Gastroesophageal sphincter (tissue), 4 donors: Measurements from ENCODE around the gene PSPH. TPM values are rescaled to one million over a fixed set of nuclear protein-coding genes. Genes with fewer than 3 reads are reported as not detected.
"Not testable (repeated sequence)": the region's sequence is repeated elsewhere in the genome, so short reads cannot be mapped to it uniquely, and the experiment has no call there.

Experiments
- ATAC-seq: fragments of 150-250 bp; one replicate; pipeline ENCODE4 v1.9.1; 2016; ENCODE audit warnings: mild to moderate bottlenecking, moderate library complexity
- H3K27ac ChIP-seq, 4 donors: fragments of 200-600 bp; sonication (generic) in 3 of 4; 1 replicate in 3 of 4; 2 replicates in 1 of 4; pipeline ENCODE4 v1.5.1; 2016 to 2019
- H3K27me3 ChIP-seq: fragments of 200-600 bp; sonication (generic); one replicate; pipeline ENCODE4 v1.5.1; 2019
- H3K36me3 ChIP-seq, 2 donors: fragments of 200-600 bp; sonication (generic); one replicate each; pipeline ENCODE4 v1.5.1; 2019; ENCODE audit warnings: control low read depth in 1 of 2
- H3K4me1 ChIP-seq, 3 donors: fragments of 200-600 bp; sonication (generic); 1 replicate in 2 of 3; 2 replicates in 1 of 3; pipeline ENCODE4 v1.5.1; 2016 to 2019; ENCODE audit warnings: control low read depth in 2 of 3
- H3K4me3 ChIP-seq, 2 donors: fragments of 200-600 bp; sonication (generic); one replicate each; pipeline ENCODE4 v1.5.1; 2019; ENCODE audit warnings: mild to moderate bottlenecking in 1 of 2, moderate library complexity in 1 of 2
- H3K9me3 ChIP-seq, 3 donors: fragments of 200-600 bp; sonication (generic); one replicate each; pipeline ENCODE4 v1.5.1; 2017 to 2019; ENCODE audit warnings: control low read depth in 2 of 3
- EP300 ChIP-seq: sonication (generic); formaldehyde crosslinking; IDR thresholded peaks from one replicate; pipeline ENCODE4 v1.6.1; 2017; ENCODE audit warnings: antibody characterized with exemption, mild to moderate bottlenecking
- POLR2A ChIP-seq, 2 donors: fragments of 450-650 bp; IDR thresholded peaks; one replicate each; pipeline ENCODE4 v1.6.1; 2017; ENCODE audit warnings: antibody characterized with exemption in 2 of 2, mild to moderate bottlenecking in 2 of 2, moderate library complexity in 1 of 2
- POLR2AphosphoS5 ChIP-seq: sonication (generic); formaldehyde crosslinking; IDR thresholded peaks from one replicate; pipeline ENCODE4 v1.6.1; 2017; ENCODE audit warnings: antibody characterized with exemption
- WGBS, 2 donors: methylation state at CpG; one replicate each; pipeline ENCODE4 v1.1.5; 2018; ENCODE audit warnings: low coverage in 1 of 2; 5-methylcytosine and 5-hydroxymethylcytosine counted together
- total RNA-seq, 4 donors: library from RNA; depleted of rRNA; stranded (reverse); fragments of >200 nt; gene quantifications; one replicate each; pipeline ENCODE4 v1.1.0, GENCODE V29; 2016
- TF ChIP-seq, protein P1 (sequence below), 4 experiments: fragments of 200-600 bp in 2 of 4; fragments of 450-650 bp in 2 of 4; sonication (generic) in 1 of 4; IDR thresholded peaks; one replicate each; pipeline ENCODE4 v1.5.1; 2017 to 2019; ENCODE audit warnings: antibody characterized with exemption in 4 of 4, mild to moderate bottlenecking in 2 of 4, moderate library complexity in 2 of 4

Gene PSPH
- total RNA-seq, 4 donors from 2014 or later = 6.9 to 13.5 (median 8.6) TPM

GRCh38 chr7:56048245-56048644 is 3.0 kb downstream of the PSPH start:
- Histone ChIP-seq H3K4me1 (peaks cover 0 to 63% (median 17%) of the 10 kb centered on the region in 3 donors), H3K4me3 (no peak overlapping the region), H3K27me3 (no peaks in the 10 kb centered on the region), H3K36me3 (peaks cover 0 to 6% of the 10 kb centered on the region in 2 donors), H3K27ac (peak overlapping the region in 3 of 4 donors; percentile 66 to 75 (median 70)), H3K9me3 (no peaks in the 10 kb centered on the region)
- TF ChIP-seq EP300 = no peak
- TF ChIP-seq, protein P1, sequence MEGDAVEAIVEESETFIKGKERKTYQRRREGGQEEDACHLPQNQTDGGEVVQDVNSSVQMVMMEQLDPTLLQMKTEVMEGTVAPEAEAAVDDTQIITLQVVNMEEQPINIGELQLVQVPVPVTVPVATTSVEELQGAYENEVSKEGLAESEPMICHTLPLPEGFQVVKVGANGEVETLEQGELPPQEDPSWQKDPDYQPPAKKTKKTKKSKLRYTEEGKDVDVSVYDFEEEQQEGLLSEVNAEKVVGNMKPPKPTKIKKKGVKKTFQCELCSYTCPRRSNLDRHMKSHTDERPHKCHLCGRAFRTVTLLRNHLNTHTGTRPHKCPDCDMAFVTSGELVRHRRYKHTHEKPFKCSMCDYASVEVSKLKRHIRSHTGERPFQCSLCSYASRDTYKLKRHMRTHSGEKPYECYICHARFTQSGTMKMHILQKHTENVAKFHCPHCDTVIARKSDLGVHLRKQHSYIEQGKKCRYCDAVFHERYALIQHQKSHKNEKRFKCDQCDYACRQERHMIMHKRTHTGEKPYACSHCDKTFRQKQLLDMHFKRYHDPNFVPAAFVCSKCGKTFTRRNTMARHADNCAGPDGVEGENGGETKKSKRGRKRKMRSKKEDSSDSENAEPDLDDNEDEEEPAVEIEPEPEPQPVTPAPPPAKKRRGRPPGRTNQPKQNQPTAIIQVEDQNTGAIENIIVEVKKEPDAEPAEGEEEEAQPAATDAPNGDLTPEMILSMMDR (IDR thresholded peaks at IDR 0.05) = no peak
- no peak for TF ChIP-seq POLR2AphosphoS5
- WGBS, 2 donors = 87 to 90% methylated on average over 1 of the region's 1 CpG
- no peak for ATAC-seq

- Histone ChIP-seq H3K27ac (peak overlapping the region; percentile 24 to 75 (median 68)), H3K4me1 (peaks cover 0 to 57% (median 10%) of the 10 kb centered on the region in 3 donors)
- 17 to 45% methylated on average over 1 to 3 of the region's 11 CpGs for WGBS, 2 donors
- H3K9me3 ChIP-seq, H3K4me3 ChIP-seq, ATAC-seq, H3K36me3 ChIP-seq, H3K27me3 ChIP-seq: not testable (repeated sequence)
Observed at GRCh38 chr7:56047446-56048116, 3.7 kb downstream of the PSPH start.

GRCh38 chr7:56046721-56047445 is 4.4 kb downstream of the PSPH start:
- WGBS, 2 donors = 17 to 23% methylated on average over 3 to 5 of the region's 5 CpGs
- TF ChIP-seq, protein P1 (IDR thresholded peaks at IDR 0.05) = no peak
- TF ChIP-seq POLR2A (IDR thresholded peaks at IDR 0.05) = no peak
- TF ChIP-seq POLR2AphosphoS5 = peak; percentile 79
- no peak for TF ChIP-seq EP300
- H3K27ac ChIP-seq = peak overlapping the region; percentile 29 to 75 (median 68)
- ATAC-seq = no peak
- no peaks in the 10 kb centered on the region for H3K27me3 ChIP-seq
- no peaks in the 10 kb centered on the region for H3K36me3 ChIP-seq
- H3K4me1 ChIP-seq = peaks cover 0 to 50% (median 6%) of the 10 kb centered on the region in 3 donors
- no peak overlapping the region for H3K4me3 ChIP-seq
- H3K9me3 ChIP-seq = no peaks in the 10 kb centered on the region

DNA sequence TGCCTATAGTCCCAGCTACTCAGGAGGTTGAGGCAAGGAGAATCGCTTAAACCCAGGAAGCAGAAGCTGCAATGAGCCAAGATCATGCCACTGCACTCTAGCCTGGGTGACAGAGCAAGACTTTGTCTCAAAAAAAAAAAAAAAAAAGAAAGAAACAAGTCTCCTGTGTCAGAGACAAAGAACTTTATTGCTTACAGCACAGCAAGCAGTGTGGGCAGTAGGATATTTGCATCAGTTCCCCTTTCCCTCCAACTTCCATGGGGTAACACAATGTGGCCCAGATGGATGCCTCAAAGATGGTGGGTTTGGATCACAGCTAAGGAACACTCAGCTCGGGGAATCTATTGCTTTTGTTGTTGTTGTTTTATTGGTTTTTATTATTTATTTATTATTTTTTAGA is 5.5 kb downstream of the PSPH start:
- Histone ChIP-seq H3K27ac (peak overlapping the region in 1 of 4 donors; percentile 75), H3K4me1 (peaks cover 0 to 48% (median 6%) of the 10 kb centered on the region in 3 donors)
- not testable (repeated sequence) for H3K9me3 ChIP-seq, H3K4me3 ChIP-seq, H3K27me3 ChIP-seq, ATAC-seq, H3K36me3 ChIP-seq
- 89 to 100% methylated on average over 1 to 2 of the region's 2 CpGs for WGBS, 2 donors

GRCh38 chr7:56040730-56041129 is 10.5 kb downstream of the PSPH start:
- TF ChIP-seq, protein P1 (IDR thresholded peaks at IDR 0.05) = no peak
- no peak for TF ChIP-seq EP300
- TF ChIP-seq POLR2AphosphoS5 = no peak
- no peaks in the 10 kb centered on the region for H3K4me1 ChIP-seq
- H3K27ac ChIP-seq = no peak overlapping the region
- no peaks in the 10 kb centered on the region for H3K27me3 ChIP-seq
- H3K36me3 ChIP-seq = peaks cover 0 to 8% of the 10 kb centered on the region in 2 donors
- H3K4me3 ChIP-seq = no peak overlapping the region
- ATAC-seq = no peak
- 61 to 76% methylated on average over 2 of the region's 3 CpGs for WGBS, 2 donors
- no peaks in the 10 kb centered on the region for H3K9me3 ChIP-seq
